Thyroid gland (tissue), 4 donors: ENCODE measurements around the gene HDAC7. TPM values are rescaled to one million over a fixed set of nuclear protein-coding genes. Genes with fewer than 3 reads are reported as not detected.

Experiments
- DNase-seq, 2 donors: peaks; one replicate each; pipeline ENCODE4 v3.0.0-alpha.2; 2019
- H3K27ac ChIP-seq, 3 donors: fragments of 200-600 bp; sonication (generic); 1 replicate in 2 of 3; 2 replicates in 1 of 3; pipeline ENCODE4 v1.5.1; 2016 to 2019; ENCODE audit warnings: mild to moderate bottlenecking in 1 of 3, moderate library complexity in 1 of 3
- H3K27me3 ChIP-seq: fragments of 200-600 bp; sonication (generic); one replicate; pipeline ENCODE4 v1.5.1; 2019
- H3K36me3 ChIP-seq, 2 donors: fragments of 200-600 bp; sonication (generic); one replicate each; pipeline ENCODE4 v1.5.1; 2016 to 2019
- H3K4me1 ChIP-seq, 2 donors: fragments of 200-600 bp; sonication (generic); one replicate each; pipeline ENCODE4 v1.5.1; 2017 to 2019
- H3K4me3 ChIP-seq, 3 donors: fragments of 200-600 bp; sonication (generic); replicated peaks in 1 of 3; 1 replicate in 2 of 3; 2 replicates in 1 of 3; pipeline ENCODE4 v1.5.1; 2016; ENCODE audit warnings: mild to moderate bottlenecking in 1 of 3
- H3K9me3 ChIP-seq: fragments of 200-600 bp; sonication (generic); one replicate; pipeline ENCODE4 v1.5.1; 2017
- CTCF ChIP-seq, 6 experiments: fragments of 200-600 bp in 3 of 6; fragments of 450-650 bp in 3 of 6; sonication (generic) in 3 of 6; IDR thresholded peaks; one replicate each; pipeline ENCODE4 v1.5.1; 2016 to 2019; ENCODE audit warnings: antibody characterized with exemption in 6 of 6, mild to moderate bottlenecking in 2 of 6, inconsistent platforms in 1 of 6, moderate library complexity in 1 of 6
- POLR2A ChIP-seq, 2 donors: fragments of 450-650 bp; IDR thresholded peaks; one replicate each; pipeline ENCODE4 v1.6.1; 2017; ENCODE audit warnings: antibody characterized with exemption in 2 of 2, mild to moderate bottlenecking in 2 of 2, moderate library complexity in 1 of 2
- WGBS, 2 donors: methylation state at CpG; one replicate each; pipeline ENCODE4 v1.1.5; 2017; 5-methylcytosine and 5-hydroxymethylcytosine counted together
- intact Hi-C: fragments of 100-400 bp; cut with DNase I; formaldehyde crosslinking; loops from one replicate; pipeline ENCODE4 v1.15.1; 2023
- total RNA-seq, 4 donors: library from RNA; depleted of rRNA; stranded (reverse); fragments of >200 nt; gene quantifications; one replicate each; pipeline ENCODE4 v1.2.3, GENCODE V29; 2016

HDAC7 gene
- total RNA-seq, 4 donors from 2014 or later = 44.5 to 61.9 (median 52.6) TPM

GRCh38 chr12:47782372-47782770 lies 37.3 kb downstream of the HDAC7 start:
- H3K36me3 ChIP-seq = peaks cover 48 to 52% of the 10 kb centered on the region in 2 donors
- no peaks in the 10 kb centered on the region for H3K9me3 ChIP-seq
- no peak for DNase-seq
- H3K4me1 ChIP-seq = peaks cover 18 to 28% of the 10 kb centered on the region in 2 donors
- no peaks in the 10 kb centered on the region for H3K27me3 ChIP-seq
- 90 to 96% methylated on average over 6 to 8 of the region's 8 CpGs for WGBS, 2 donors
- H3K4me3 ChIP-seq = no peak overlapping the region
- peak overlapping the region in 1 of 3 donors; percentile 29 for H3K27ac ChIP-seq
- TF ChIP-seq POLR2A (IDR thresholded peaks at IDR 0.05) = no peak
- no peak for TF ChIP-seq CTCF (IDR thresholded peaks at IDR 0.05)
- intact Hi-C loops = loop anchor here (10.0 kb wide), 1 partner anchor 52 kb away; no protein-coding TSS in a partner anchor

GRCh38 chr12:47781479-47782371 lies 38.0 kb downstream of the HDAC7 start:
- peak in 1 of 2 donors; percentile 43 for DNase-seq
- Histone ChIP-seq H3K36me3 (peaks cover 41 to 46% of the 10 kb centered on the region in 2 donors), H3K27ac (peak overlapping the region in 2 of 3 donors; percentile 1 to 29), H3K4me1 (peaks cover 24 to 35% of the 10 kb centered on the region in 2 donors), H3K4me3 (no peak overlapping the region), H3K9me3 (no peaks in the 10 kb centered on the region), H3K27me3 (no peaks in the 10 kb centered on the region)
- TF ChIP-seq CTCF (IDR thresholded peaks at IDR 0.05) (no peak), POLR2A (IDR thresholded peaks at IDR 0.05) (no peak)
- WGBS, 2 donors = 81 to 88% methylated on average over 11 to 12 of the region's 13 CpGs
- intact Hi-C loops = loop anchor here (10.0 kb wide), 1 partner anchor 53 kb away; no protein-coding TSS in a partner anchor

GRCh38 chr12:47779943-47780504 lies 39.7 kb downstream of the HDAC7 start:
- Histone ChIP-seq H3K4me1 (peaks cover 41 to 52% of the 10 kb centered on the region in 2 donors), H3K9me3 (no peaks in the 10 kb centered on the region), H3K4me3 (no peak overlapping the region), H3K27ac (peak overlapping the region in 1 of 3 donors; percentile 28), H3K36me3 (peaks cover 25 to 30% of the 10 kb centered on the region in 2 donors), H3K27me3 (no peaks in the 10 kb centered on the region)
- intact Hi-C loops = loop anchor here (2.0 to 10.0 kb wide), 3 partner anchors 38 to 61 kb away; no protein-coding TSS in a partner anchor
- 72 to 75% methylated on average over 11 of the region's 11 CpGs for WGBS, 2 donors
- DNase-seq = no peak
- no peak for TF ChIP-seq POLR2A (IDR thresholded peaks at IDR 0.05)
- no peak for TF ChIP-seq CTCF (IDR thresholded peaks at IDR 0.05)

GRCh38 chr12:47779301-47779942 lies 40.3 kb downstream of the HDAC7 start:
- TF ChIP-seq POLR2A (IDR thresholded peaks at IDR 0.05) (no peak), CTCF (IDR thresholded peaks at IDR 0.05) (peak; percentile 77 to 96 (median 94))
- peak; percentile 85 to 89 for DNase-seq
- Histone ChIP-seq H3K4me1 (peaks cover 47 to 58% of the 10 kb centered on the region in 2 donors), H3K9me3 (no peaks in the 10 kb centered on the region), H3K36me3 (peaks cover 19 to 24% of the 10 kb centered on the region in 2 donors), H3K27me3 (no peaks in the 10 kb centered on the region), H3K27ac (peak overlapping the region in 2 of 3 donors; percentile 28 to 91), H3K4me3 (no peak overlapping the region)
- intact Hi-C loops = loop anchor here (2.0 to 5.0 kb wide), 2 partner anchors 37 to 61 kb away; no protein-coding TSS in a partner anchor
- 36 to 42% methylated on average over 18 of the region's 19 CpGs for WGBS, 2 donors
